ENCODE data around the gene TTC39B.
A peak's percentile ranks its signal among the peaks of the same experiment; 100 is the strongest.

The TTC39B gene

GRCh38 chr9:15211815-15212495 is 95.1 kb downstream of the TTC39B start:
- no peak for TF ChIP-seq CTCF (IDR thresholded peaks at IDR 0.05; ENCODE audit: low read depth, low read length)
- H3K4me3 ChIP-seq (ENCODE audit: low read depth, low read length): no peak overlapping the region

- peak; percentile 85 for TF ChIP-seq CTCF (IDR thresholded peaks at IDR 0.05; ENCODE audit: low read depth, low read length)
These were observed 95.7 kb downstream of the TTC39B start for GRCh38 chr9:15211160-15211814.

GRCh38 chr9:15206903-15207696 is 99.9 kb downstream of the TTC39B start:
- H3K4me3 ChIP-seq (ENCODE audit: low read depth, low read length): no peak overlapping the region
- no peak for TF ChIP-seq CTCF (IDR thresholded peaks at IDR 0.05; ENCODE audit: low read depth, low read length)

More at GRCh38 chr9:15211160-15211814, 95.7 kb downstream of the TTC39B start:
- no peak overlapping the region for H3K4me3 ChIP-seq (ENCODE audit: low read depth, low read length)

GRCh38 chr9:15205632-15206420 is 101.2 kb downstream of the TTC39B start:
- TF ChIP-seq CTCF (IDR thresholded peaks at IDR 0.05; ENCODE audit: low read depth, low read length): no peak
- no peak overlapping the region for H3K4me3 ChIP-seq (ENCODE audit: low read depth, low read length)

GRCh38 chr9:15203581-15203980 is 103.4 kb downstream of the TTC39B start:
- H3K4me3 ChIP-seq (ENCODE audit: low read depth, low read length): no peak overlapping the region

GRCh38 chr9:15200111-15200510 is 106.9 kb downstream of the TTC39B start:
- H3K4me3 ChIP-seq (ENCODE audit: low read depth, low read length): no peak overlapping the region
- no peak for TF ChIP-seq CTCF (IDR thresholded peaks at IDR 0.05; ENCODE audit: low read depth, low read length)

More at GRCh38 chr9:15203581-15203980, 103.4 kb downstream of the TTC39B start:
- no peak for TF ChIP-seq CTCF (IDR thresholded peaks at IDR 0.05; ENCODE audit: low read depth, low read length)

Measured in WI38 (cell line).